IPS-NIHi7 (cell line): ENCODE results near the gene GRID1.

Source experiments
- DNase-seq: peaks from one replicate; pipeline ENCODE4 v3.0.0; 2012; ENCODE audit warnings: mixed read lengths; ENCODE audit errors: extremely low spot score

Gene GRID1

DNA sequence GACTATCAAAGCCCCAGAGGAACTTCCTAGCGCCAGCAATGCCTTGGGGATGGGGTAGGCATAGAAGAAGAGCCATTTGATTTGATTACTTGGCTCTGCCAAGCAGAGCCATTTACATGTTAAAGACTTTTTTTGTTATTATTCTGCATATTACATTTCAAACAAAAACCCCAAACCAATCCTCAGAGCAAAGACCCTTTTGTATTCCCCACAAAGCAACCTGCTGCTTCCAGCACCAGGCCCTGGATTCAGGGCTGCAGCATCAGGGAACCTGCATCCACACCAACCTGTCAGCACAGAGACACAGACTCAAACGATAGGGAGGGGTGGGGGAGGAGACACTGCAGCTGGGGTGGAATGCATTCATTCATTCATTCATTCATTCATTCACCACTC is 73.2 kb downstream of the GRID1 start:
- DNase-seq = peak; percentile 45

- DNase-seq = no peak
These were observed 73.9 kb downstream of the GRID1 start for GRCh38 chr10:86292462-86293395.

GRCh38 chr10:86291616-86292340 is 74.8 kb downstream of the GRID1 start:
- DNase-seq = peak; percentile 68

DNA sequence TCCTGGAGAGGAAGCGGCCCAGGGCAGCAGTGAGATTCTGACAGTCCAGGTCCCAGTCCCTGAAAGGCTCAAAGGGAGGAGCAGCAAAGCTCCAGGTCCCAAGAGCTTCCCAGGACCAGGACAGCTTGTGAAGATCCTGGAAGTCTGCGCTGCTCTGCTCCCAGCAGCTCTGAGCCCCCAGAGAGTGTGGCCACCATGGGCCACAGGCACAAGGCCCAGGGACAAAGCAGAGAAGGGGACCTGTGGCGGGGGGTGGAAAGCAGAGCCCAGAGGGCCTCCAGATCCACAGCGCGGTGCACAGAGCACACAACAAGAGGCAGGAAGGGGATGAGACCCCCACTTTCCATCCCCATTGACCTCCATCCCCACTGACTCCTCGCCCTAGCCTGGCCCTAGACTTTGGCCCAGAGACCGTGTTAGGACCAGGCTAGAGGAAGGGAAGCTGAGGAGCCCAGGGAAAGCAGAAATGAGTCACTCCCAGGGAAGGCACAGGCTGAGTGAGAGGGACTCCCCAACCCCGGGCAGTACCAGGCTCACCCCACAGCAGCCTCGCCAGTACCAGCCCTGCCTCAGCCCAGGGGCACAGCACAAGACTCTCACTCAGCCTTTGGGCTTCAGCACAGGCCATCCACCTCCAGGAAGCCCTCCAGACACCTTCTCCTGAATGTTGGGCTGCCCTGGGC is 75.5 kb downstream of the GRID1 start:
- DNase-seq = no peak

DNA sequence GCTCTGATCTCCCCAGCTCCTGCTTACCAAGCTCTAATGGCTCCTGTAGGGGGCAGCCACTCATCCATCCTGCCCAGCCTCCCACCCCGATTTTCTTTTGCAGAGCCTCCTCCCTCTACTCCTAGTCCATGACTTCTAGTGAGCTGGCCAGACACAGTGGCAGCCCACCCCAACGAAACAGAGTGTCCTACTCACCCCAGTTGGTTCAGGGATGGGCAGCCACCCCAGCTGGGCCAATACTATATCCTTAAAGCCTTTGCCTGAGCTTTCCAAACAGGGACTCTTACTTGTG is 77.1 kb downstream of the GRID1 start:
- no peak for DNase-seq

GRCh38 chr10:86288695-86289576 is 77.7 kb downstream of the GRID1 start:
- DNase-seq = no peak

DNA sequence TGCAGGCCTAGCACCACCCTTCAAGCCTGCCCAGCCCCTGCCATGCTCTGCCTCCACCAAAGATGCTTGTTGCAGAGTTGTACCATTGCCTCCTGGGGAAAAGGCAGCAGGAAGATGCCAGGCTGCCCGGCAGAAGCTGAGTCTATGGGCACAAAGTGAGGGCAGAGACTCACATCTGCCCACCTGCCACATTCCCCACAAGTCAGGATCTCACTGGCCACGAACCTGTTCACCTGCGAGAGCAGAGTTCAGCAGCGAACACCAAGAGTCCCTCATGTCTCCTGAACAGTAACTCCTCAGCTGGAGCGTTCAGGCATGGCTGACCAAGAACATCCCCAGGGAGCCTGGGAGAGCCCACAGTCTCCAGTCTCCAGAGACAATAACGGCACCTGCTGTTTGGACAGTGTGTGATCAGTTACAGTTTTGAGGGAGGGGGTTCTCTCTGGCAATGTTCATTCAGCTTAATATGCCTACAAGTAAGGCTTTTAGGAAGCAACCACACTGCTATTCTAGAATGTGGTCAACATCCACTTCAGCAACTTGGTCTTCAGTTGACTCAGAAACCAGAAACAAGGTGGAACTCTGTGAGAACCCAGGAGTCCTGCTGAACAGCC is 78.5 kb downstream of the GRID1 start:
- no peak for DNase-seq

DNA sequence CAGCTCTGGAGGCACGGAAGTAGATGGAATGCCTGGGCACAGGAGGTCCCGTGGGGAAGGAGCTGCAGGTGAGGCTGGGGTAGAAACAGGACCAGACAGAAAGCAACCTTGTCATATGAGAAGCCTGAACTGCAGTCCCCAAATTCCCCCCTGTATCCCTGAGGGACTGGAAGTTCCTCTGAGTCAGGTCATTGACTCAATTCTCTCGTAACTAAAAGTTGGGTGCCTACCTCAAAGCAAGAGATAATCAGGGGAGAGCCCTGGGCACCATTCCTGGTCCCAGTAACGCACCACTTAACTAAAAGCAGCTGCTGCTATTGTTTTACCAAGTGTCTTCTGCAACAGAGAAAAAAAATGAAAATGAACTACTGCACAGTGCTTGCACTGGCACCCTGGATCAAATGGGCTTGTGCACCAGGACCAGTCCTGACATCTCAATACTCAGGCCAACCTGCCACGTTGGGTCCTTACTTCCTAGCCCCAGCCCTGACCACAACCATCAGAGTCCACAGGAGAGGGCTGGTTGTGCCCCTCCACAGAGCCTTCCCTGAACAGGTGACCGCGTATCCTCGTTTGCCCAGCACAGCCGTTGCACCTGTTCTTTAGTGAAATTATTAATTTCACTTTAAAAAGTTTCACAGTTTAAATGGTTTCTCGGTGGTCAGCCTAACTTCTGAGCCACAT is 79.3 kb downstream of the GRID1 start:
- no peak for DNase-seq

DNA sequence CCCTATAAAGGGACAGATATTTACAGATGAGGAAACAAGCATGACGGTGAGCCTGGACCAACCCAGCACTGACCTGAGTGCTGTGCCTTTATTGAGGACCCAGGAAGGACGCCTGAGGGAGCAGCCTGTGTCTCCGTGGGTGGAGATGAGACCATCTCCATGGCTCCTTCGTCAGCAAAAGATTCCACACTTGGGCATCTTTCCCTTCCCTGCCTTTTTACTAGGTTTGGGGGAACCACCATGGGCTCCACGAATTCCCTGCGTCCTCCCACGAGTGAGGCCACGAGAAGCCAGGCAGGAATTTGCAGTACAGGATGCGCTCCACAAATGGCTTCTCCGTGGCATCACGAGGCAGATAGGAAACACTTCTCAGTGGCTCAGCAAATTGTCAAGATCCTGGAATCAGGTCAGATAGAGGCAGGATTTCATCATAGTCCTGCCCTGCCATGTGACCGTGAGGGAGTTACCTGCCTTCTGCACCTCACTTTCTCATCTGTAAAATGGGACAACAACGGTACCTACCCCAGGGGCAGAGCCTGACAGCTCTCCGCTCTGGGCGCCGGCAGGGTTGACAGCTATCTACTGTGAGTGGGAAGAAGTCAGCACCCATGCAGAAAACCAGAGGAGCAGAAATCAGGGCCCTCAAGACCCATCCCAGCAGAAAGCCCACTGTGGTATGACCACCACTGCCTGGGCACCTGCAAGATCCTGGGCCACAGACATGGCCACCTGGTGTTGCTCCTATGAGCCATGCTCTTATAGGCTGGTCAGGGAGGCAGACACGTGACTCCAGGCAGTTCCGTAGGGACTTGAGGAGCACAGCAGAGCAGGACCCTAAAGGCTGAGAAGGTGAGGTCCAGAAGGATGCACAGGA is 80.1 kb downstream of the GRID1 start:
- no peak for DNase-seq

DNA sequence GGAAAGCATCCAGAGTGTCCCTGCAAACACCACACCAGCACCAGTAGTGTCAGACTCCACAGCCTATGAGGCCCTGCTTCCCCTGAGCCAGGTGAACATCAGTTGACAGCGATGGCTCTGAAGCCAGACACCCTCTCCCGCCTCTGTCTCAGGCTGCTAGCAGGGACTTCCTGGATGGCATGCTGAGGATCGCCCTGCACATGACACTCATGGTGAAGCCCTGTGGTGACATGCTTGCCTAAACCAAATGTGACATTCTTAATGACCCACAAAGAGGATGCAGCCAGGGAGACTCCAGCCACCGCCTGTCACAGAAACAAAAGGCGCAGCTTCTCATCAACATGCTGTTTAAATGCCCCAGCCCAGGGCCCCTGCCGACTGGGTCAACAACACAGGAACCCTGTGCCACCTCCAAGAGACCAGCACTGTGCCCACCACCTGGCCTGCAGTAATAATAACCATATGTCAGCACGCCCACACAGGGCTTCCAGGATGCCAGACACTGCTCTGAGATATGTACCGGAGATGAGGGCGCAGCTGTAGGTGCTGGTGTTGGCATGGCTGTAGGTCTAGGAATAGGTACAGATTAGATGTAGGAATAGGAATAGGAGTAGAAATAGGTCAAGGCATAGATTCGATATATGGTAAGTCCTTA is 81.3 kb downstream of the GRID1 start:
- DNase-seq = no peak

GRCh38 chr10:86284355-86285105 is 82.1 kb downstream of the GRID1 start:
- no peak for DNase-seq

DNA sequence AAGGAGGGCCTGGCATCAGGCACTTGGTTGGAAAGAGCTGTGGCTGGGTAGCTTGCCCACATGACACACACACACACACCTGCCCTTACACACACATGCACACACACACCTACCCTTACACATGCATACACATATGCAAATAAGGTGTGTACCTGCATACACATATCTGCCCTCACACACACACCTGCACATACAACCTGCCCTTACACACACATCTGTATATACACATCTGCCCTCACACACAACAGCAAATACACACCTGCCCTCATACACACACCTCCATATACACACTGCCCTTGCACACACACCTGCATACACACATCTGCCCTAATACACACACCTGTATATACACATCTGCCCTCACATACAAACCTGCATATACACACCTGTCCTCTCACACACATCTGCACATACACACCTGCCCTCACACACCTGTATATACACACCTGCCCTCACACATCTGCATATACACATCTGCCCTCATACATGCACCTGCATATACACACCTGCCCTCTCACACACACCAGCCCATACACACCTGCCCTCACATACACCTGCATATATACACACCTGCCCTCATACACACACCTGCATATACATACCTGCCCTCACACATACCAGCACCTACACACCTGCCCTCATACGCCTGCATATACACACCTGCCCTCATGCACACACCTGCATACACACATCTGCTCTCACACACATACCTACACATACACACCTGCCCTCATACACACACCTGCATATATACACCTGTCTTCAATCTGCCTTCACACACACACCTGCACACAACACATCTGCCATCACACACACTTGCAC is 82.9 kb downstream of the GRID1 start:
- no peak for DNase-seq

- DNase-seq = no peak
These were observed 83.7 kb downstream of the GRID1 start for GRCh38 chr10:86282664-86283465.

GRCh38 chr10:86281396-86281795 is 85.2 kb downstream of the GRID1 start:
- DNase-seq = no peak

DNA sequence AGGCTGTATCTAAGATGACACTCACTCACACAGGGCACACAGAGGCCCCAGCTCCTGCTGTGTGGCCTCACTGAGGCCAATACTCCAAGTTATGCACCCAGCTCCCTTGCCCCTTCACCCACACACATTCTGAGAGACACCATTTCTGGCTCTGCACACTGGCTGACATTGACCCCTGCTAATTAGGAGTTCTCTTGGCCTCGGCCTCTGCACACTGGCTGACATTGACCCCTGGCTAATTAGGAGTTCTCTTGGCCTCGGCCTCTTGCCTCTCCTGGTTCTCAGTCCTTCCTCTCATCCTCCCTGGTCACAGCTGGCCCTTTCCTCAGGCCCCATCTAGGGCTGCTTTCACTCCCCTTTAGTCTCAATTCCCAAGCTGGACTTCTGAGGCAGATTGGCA is 97.3 kb downstream of the GRID1 start:
- DNase-seq = no peak
